Suppressor macrophage treated with lipopolysaccharide for 1 hour (primary cell): ENCODE data around the gene SCLY.

Source experiments
- DNase-seq, 3 donors: peaks; one replicate each; pipeline ENCODE4 v3.0.0-alpha.2; 2020 to 2022

Gene SCLY

GRCh38 chr2:238098901-238099713 lies 38.3 kb downstream of the SCLY start:
- peak; percentile 53 to 66 (median 57) for DNase-seq

- no peak for DNase-seq
Observed at GRCh38 chr2:238099714-238100048, 38.9 kb downstream of the SCLY start.

- DNase-seq: peak; percentile 23 to 38 (median 34)
Observed at GRCh38 chr2:238100049-238100820, 39.4 kb downstream of the SCLY start, which contains the start of gene ESPNL. Gene ESPNL (plus strand): TSS chr2:238100340. CDS start chr2:238100420, 80 bp downstream.

GRCh38 chr2:238100821-238101771 lies 40.3 kb downstream of the SCLY start:
- DNase-seq: no peak

- DNase-seq: no peak
Observed at GRCh38 chr2:238101891-238102841, 41.4 kb downstream of the SCLY start.

- DNase-seq: no peak
Observed at GRCh38 chr2:238102865-238103264, 42.1 kb downstream of the SCLY start.

- DNase-seq: no peak
Observed at GRCh38 chr2:238103465-238104225, 42.8 kb downstream of the SCLY start.

GRCh38 chr2:238104226-238104690 lies 43.5 kb downstream of the SCLY start:
- no peak for DNase-seq

GRCh38 chr2:238104691-238105371 lies 44.0 kb downstream of the SCLY start:
- DNase-seq: no peak

GRCh38 chr2:238105506-238106338 lies 44.9 kb downstream of the SCLY start:
- peak in 1 of 3 donors; percentile 5 for DNase-seq

GRCh38 chr2:238106339-238106697 lies 45.5 kb downstream of the SCLY start:
- DNase-seq: no peak

- DNase-seq: peak in 2 of 3 donors; percentile 10 to 18
Observed at GRCh38 chr2:238106698-238107524, 46.1 kb downstream of the SCLY start.

- peak; percentile 39 to 55 (median 42) for DNase-seq
Observed at GRCh38 chr2:238107525-238108422, 47.0 kb downstream of the SCLY start.

- DNase-seq: peak in 1 of 3 donors; percentile 4
Observed at GRCh38 chr2:238108423-238109183, 47.8 kb downstream of the SCLY start.

GRCh38 chr2:238113611-238114010 lies 52.8 kb downstream of the SCLY start:
- no peak for DNase-seq

GRCh38 chr2:238114331-238114841 lies 53.6 kb downstream of the SCLY start:
- DNase-seq: no peak
